ENCODE data around the gene LSAMP.

The LSAMP gene

GRCh38 chr3:116192464-116192863, 252.8 kb downstream of the LSAMP start:
- CTCF ChIA-PET, result no interaction called here
- no peak for TF ChIP-seq CTCF (IDR thresholded peaks at IDR 0.05; ENCODE audit: insufficient read depth, low read length, missing control alignments)
- POLR2A ChIA-PET, result no interaction called here
- H3K4me3 ChIP-seq (ENCODE audit: low read depth, low read length), result no peak overlapping the region
- DNase-seq (ENCODE audit: low read depth, low spot score), result no peak

- DNase-seq (ENCODE audit: low read depth, low spot score), result no peak
- H3K4me3 ChIP-seq (ENCODE audit: low read depth, low read length), result no peak overlapping the region
- POLR2A ChIA-PET, result no interaction called here
- CTCF ChIA-PET, result no interaction called here
- no peak for TF ChIP-seq CTCF (IDR thresholded peaks at IDR 0.05; ENCODE audit: insufficient read depth, low read length, missing control alignments)
Measured at GRCh38 chr3:116191409-116191808, 253.9 kb downstream of the LSAMP start.

- POLR2A ChIA-PET, result no interaction called here
- no peak for TF ChIP-seq CTCF (IDR thresholded peaks at IDR 0.05; ENCODE audit: insufficient read depth, low read length, missing control alignments)
- CTCF ChIA-PET, result no interaction called here
- DNase-seq (ENCODE audit: low read depth, low spot score), result no peak
- H3K4me3 ChIP-seq (ENCODE audit: low read depth, low read length), result no peak overlapping the region
Measured at GRCh38 chr3:116190095-116190494, 255.2 kb downstream of the LSAMP start.

- H3K4me3 ChIP-seq (ENCODE audit: low read depth, low read length), result no peak overlapping the region
- no peak for TF ChIP-seq CTCF (IDR thresholded peaks at IDR 0.05; ENCODE audit: insufficient read depth, low read length, missing control alignments)
- DNase-seq (ENCODE audit: low read depth, low spot score), result no peak
- POLR2A ChIA-PET, result no interaction called here
- CTCF ChIA-PET, result no interaction called here
Measured at GRCh38 chr3:116188231-116188785, 257.0 kb downstream of the LSAMP start.

GRCh38 chr3:116186049-116186448, 259.2 kb downstream of the LSAMP start:
- ChIA-PET CTCF (no interaction called here), POLR2A (no interaction called here)
- no peak for TF ChIP-seq CTCF (IDR thresholded peaks at IDR 0.05; ENCODE audit: insufficient read depth, low read length, missing control alignments)
- no peak overlapping the region for H3K4me3 ChIP-seq (ENCODE audit: low read depth, low read length)
- DNase-seq (ENCODE audit: low read depth, low spot score), result no peak

- POLR2A ChIA-PET, result no interaction called here
- DNase-seq (ENCODE audit: low read depth, low spot score), result no peak
- TF ChIP-seq CTCF (IDR thresholded peaks at IDR 0.05; ENCODE audit: insufficient read depth, low read length, missing control alignments), result no peak
- CTCF ChIA-PET, result no interaction called here
- no peak overlapping the region for H3K4me3 ChIP-seq (ENCODE audit: low read depth, low read length)
Measured at GRCh38 chr3:116181159-116181558, 264.1 kb downstream of the LSAMP start.
